GM18909 (cell line): ENCODE data around the gene MAN1C1.

Experiments used
- ATAC-seq: cut with Tn5 transposase; IDR thresholded peaks from one replicate; pipeline ENCODE4 v1.9.1; 2021; ENCODE audit warnings: mild to moderate bottlenecking; ENCODE audit not compliant: unreplicated experiment, poor library complexity

MAN1C1 gene

DNA sequence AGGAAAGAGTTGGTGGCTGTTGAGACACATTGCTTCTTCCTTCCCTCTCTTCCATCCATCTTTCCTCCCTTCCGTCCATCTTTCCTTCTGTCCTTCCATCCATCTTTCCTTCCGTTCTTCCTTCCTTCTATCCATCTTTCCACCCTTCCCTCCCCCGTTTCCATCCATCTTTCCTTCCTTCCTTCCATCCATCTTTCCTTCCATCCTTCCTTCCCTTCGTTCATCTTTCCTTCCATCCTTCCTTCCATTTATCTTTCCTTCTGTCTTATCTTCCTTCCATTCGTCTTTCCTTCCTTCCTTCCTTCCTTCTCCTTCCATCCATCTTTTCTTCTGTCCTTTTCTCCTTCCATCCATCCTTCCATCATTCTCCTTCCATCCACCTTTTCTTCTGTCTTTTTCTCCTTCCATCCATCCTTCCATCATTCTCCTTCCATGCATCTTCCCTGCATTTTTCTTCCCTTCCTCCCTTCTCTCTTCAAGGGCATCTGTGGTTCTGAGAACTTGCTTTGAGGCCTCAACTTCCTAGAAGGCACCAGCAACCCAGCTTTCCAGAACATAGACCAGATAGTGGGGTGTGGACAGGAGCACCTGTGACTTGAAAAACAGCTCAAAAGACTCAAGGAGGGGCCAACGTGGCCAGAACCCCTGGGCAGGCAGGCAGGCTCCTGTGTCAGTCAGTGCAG is 134.5 kb downstream of the MAN1C1 start:
- ATAC-seq: no peak

DNA sequence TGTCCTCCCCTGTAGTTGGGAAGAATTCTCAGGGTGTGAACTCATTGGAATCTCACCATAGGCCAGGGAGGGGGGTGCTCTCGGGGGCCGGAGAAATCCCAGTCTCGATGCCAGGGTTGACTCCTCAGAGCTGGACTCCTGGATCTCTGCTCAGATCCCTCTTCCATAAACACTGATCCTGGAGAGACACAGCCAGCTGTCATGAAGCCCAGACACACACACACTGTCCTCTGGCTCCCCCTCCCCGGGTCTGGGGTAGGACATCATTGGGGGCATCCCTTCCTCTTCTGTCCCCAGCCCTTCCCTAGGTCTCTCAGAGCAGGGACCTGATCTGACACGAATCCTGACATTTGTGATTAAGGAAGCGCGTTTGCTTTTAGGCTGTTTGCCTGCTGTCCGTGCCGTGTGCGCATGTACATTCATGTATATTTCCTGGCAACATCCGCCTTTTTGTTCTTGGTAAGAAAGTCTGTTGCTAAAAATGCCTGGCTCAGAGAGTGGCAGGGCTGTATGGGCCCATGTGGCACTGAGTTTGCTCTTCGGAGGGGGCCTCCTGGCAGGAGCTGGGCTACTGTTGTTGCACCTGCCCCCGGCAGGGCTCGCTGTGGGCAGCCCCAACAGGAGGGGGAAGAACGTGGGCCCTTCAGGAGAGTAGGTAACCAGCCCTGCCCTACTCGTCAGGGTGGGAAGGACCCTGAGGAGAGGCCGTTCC is 138.0 kb downstream of the MAN1C1 start:
- ATAC-seq: no peak

DNA sequence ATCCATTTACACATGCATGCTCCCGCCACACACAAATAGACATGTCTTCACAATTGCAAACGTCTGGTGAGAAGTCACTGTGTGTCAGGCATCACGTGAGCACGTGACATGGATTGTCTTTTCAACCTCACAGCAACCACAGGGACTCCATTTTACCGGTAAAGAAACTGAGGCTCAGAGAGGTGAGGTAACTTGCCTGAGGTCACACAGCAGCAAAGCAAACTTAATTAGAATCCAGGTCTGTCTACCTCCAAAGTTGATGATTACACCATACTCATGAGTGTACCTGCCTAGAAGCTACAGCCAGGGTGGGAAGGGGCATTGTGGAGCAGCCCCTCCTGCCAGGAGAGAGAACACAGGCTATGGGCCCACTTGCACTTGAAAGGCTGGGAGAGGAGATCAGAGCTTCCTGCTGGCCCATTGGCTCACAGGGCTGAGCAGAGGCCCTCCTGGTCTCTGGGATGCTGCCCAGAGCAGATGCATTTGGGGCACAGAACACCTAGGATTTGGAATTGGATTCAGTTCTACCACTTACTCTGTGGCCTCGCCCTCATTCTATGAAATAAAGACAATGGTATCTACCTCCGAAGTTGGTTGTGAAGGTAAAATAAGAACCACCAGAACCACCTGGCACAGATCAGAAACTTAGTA is 139.0 kb downstream of the MAN1C1 start:
- ATAC-seq: no peak

DNA sequence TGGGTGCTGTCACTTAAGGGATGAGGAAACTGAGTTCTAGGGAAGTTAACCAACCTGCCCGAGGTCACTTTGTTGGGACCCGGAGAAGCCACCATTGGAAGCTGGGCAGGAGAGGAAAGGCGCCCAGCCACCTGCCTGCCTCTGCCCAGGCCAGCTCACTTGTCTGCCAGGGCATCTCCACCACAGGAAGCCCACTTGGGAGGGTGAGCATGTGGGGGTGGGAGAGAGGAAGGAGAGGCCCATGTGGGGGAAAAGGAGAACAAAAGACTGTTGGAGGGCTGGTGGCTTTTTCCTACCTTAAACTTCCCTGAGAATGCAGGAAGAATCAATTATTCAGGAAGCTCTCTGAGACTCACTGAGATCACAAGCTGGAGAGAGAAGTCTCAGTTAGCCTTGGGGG is 139.6 kb downstream of the MAN1C1 start:
- no peak for ATAC-seq

DNA sequence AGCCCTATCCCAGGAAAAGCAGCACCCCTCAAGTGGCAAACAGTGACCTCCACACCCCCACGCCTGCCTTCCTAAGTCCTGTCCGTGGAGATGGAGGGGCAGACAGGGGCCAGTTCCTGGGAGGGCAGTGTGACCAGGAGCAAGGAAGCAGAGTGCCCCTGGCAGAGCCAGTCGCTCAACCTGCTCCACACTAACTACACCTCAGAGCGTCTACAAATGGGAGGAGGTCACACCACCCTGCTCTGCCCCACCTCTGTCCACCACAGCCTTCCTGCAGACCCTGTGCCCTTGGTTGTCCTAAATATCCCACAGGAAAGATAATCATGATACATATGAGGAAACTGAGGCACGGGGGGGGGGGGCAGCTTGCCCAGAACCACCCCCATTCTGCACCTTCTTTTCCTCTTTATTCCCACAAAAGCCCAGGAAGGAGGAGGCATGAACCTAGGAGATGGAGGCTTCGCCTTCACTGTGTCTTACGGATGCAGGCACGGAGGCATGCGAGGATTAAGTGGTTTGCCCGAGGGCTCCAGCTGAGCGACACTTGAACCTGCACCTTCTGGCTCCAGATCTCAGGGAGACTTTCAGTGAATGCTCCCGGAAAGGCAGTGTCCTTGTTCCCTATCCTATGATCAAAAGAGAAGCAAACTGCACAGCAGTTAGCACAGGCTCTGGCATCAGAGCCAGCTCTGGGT is 140.7 kb downstream of the MAN1C1 start:
- no peak for ATAC-seq

DNA sequence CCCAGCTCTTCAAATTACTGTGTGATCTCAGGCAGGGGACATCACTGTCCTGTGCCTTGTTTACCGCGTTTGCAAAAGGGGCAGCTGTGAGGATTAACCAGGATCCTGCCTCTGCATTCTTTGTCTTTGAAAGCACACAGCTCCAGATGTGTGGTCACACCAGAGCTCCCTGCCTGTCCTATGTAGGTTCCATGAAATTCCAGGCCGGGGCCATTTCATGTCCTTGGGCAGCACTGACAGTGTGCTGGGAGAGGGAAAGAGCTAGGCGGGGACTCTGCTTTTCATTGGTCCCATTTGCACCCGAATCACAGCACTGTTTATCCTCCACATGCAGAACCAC is 141.2 kb downstream of the MAN1C1 start:
- ATAC-seq: no peak

DNA sequence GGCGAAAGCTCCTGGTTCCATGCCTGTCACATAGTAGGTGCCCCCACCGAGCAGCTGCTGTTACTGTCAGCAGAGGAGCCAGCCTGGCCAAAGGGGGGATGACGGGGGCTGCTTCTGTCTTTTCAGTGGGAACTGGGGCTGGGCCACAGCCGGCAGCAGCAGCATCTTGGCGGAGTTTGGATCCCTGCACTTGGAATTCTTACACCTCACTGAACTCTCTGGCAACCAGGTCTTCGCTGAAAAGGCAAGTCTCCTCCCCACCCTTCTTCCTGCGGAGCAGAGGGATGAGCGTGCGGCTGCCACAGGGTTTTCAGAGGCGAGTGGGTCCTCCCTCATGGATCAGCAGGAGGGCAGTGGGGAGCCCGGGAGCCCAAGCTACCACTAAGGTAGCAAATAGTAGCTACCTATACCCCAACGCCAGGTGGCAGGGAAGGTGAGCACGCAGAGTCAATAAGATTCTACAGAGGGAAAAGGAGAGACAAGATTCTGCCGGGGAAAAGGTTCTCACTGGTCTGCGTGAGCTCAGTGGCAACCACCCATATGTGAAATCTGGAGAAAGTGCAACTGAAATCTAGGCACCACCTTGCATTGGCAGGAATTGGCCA is 142.0 kb downstream of the MAN1C1 start:
- ATAC-seq: no peak

DNA sequence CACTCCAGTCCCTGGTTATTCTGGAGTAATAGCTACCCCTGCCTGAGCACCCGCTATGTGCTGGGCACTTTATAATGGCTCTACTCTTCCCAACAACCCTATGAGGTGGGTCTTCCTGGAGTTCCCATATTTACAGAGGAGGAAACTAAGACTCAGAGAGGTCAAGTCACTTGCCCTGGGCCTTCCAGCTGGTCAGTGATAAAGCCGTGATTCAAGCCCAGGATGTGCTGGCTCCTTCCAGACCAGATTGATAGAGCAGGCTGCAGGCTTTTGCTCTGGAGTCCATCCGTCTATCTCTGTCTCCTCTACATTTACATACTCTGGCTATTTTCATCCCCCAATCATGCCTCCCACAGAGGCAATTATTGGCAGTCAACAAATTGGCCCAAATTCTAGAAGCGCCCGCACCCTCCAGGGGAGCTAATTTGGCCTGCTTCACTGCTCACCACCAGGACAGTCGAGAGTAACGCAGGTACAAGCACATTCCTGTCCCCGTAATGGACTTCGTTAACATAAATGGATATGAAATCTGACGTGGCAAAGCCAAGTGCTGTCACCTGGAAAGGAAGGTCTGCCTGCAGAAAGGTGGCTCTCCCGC is 143.6 kb downstream of the MAN1C1 start:
- ATAC-seq: no peak

DNA sequence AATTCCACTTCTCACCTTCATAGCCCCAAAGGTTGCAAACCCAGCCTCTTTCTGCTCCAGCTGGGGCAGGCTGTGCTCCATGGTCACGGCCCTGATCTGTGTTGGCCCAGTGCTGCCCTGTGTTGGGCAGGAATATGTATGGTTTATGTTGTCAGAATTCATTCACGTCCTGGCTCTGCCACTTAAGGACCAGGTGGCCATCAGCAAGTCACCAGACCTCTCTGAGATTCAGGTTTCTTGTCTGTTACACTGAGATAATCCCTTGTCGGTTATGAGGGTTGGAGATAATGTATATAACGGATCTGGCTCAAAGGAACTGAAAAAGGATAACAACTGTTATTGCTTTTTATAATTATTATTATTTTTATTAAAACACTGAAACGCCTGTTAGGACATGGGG is 144.3 kb downstream of the MAN1C1 start:
- no peak for ATAC-seq

DNA sequence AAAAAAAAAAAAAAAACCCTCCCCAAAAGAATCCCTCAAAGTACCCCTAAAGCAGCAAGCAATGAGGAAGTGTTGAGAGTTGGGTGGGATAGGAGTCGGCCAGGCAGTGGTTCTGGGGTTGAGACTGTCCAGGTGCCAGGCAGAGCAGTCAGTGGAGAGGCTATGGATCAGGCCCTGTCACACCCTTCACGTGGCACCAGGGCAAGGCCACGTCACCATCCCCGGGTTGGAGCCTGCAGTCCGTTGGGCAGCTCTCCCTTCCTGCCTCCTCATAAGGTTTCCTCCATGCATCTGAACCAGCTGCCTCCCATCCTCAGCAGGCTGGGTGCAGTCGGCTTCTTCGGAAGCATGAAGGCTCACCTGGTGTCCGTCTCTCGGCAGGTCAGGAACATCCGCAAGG is 146.9 kb downstream of the MAN1C1 start:
- no peak for ATAC-seq

DNA sequence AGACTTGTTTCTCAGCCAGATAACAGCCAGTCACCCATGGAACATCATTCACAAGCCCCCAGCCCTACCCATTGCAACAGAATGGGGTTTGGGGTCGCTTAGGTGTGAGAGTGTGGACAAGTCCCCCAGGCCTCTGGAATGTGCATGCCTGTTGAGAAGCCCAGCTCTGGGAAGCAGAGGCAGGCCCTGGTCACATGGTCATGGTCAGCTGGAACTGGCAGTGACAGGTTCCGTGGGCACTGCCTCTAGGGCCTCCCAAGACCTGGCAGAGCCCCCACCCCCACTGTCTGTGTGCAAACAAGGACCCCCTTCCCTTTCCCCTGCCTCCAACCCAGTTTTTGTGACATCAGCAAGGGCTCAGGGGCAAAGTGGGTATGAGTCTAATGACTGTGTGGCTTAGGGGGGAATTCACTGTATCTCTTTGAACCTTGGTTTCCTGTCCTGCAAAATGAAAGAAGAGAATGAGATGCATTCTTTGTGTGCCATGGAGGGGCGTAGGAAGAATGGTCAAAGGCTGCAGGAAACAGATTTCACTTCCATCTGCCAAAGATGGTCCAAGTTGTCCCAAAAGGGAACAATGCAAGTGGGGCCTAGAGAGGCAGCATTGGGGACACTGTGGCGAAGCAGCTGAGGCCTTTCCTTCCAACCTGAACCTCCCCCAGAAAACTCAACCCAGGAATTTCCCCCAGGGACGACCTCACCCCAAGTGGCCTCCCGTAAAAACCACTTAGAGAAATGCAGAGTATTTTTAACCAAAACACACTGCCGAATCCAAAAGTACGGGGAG is 148.7 kb downstream of the MAN1C1 start:
- no peak for ATAC-seq

DNA sequence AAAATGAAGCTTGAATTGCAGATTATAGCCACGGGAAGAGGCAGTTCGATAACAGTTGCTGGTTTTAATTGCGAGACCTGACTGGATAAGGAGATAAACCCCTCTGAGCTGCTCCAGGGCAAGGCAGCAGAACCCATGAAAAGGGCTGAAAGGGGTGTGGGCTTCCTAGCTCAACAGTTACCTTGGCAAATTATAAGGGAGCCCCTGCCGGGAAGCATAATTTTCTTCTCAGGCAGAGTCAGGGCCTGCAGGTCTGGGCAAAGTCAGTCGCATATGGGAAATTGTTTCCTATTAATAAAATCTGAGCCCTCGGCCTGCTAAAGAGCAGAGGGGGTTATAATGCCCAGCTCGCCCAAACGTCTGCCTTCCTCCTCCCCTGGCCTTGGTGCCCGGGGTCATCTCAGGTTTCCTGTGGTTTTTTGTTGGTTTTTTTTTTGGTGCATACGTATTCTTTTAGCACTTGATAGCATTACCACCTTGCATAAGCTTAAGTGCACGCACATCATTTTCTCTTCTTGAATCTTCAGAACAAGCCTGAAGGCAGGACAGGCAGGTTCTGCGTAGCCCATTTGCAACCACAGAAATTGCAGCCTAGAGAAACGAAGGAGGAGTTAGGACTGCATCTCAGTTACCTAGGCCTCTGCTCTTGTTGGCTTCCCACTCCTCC is 149.5 kb downstream of the MAN1C1 start:
- ATAC-seq: no peak

DNA sequence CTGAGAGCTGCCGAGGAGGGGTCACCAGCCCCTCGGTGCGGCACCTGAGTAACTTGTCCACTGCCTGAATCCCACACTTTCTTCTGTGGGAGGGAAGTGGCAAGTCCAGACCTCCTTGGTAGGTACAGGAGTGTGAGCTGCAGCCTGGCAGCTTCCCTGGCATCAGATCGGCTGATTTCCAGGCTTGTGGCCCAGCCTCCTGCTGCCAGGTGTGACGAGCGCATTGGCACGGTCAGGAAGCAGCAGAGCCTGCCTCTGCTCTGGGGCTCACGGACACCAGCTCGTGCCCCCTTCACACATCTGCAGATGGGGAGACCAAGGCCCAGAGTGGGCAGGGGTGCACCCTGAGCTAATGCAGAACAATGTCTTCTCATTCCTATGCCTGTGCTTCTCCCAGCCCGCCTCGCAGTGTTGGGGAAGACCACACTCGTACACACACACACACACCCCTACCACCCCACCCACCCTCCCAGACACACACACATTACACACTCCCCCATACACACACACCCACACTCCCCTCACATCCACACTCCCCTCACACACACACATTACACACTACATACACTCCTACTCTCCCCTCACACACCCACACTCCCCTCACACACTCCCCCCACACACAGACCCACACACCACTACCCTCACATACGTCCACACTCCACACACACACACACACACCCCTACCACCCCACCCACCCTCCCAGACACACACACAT is 150.3 kb downstream of the MAN1C1 start:
- no peak for ATAC-seq

DNA sequence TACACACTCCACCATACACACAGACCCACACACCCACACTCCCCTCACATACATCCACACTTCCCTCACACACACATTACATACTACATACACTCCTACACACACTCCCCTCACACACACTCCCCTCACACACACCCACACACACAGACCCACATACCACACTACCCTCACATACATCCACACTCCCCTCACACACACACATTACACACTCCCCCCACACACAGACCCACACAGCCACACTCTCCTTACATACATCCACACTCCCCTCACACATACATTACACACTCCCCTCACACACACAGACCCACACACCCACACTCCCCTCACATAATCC is 150.8 kb downstream of the MAN1C1 start:
- ATAC-seq: no peak

DNA sequence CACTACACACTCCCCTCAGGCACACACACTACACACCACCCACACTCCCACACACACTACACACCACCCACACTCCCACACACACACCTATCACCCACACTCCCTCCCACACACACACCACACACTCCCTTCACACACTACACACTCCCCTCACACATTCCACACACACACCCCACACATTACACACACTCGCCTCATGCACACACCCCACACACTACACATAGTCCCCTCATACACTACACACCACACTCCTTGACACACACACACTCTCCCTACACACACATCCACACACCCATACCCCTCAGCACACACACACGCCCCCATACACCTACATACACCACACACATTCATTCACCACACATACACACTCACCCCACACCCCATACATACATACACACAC is 152.4 kb downstream of the MAN1C1 start:
- no peak for ATAC-seq

DNA sequence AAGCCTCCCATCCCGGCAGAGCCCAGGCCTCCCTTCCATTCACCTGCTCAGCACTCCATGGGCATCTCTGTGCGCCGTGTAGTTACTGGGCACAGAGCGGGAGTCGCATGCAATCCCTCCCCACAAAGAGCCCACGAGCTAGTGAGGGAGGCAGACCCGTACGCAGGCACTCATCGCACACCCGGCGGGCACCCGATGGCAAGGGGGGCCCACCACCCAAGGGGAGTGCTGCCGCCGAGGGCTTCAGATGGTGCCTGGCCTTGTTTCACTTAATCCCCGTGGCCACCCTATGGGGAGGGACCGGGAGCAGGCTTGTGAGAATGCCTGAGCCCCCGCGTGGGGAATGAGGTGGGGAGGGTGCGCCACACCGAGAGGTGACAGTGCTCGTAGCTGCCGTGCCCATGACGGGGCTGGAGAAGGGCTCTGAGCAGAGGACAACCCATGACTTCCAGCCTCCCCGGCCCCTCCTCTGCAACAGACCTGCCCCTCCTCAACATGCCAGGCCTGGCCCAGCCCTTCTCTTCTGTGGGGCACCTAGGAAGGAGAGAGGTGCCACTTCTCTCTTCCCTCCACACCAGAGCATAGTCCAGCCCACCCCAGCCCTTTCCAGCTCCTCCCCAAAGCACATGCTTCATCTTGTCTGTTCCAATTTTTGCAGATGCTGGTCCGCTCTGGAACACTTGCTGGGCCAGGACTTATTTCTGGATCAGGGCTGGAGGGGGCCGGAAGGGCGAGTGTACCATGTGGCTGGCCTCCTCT is 153.2 kb downstream of the MAN1C1 start:
- no peak for ATAC-seq

DNA sequence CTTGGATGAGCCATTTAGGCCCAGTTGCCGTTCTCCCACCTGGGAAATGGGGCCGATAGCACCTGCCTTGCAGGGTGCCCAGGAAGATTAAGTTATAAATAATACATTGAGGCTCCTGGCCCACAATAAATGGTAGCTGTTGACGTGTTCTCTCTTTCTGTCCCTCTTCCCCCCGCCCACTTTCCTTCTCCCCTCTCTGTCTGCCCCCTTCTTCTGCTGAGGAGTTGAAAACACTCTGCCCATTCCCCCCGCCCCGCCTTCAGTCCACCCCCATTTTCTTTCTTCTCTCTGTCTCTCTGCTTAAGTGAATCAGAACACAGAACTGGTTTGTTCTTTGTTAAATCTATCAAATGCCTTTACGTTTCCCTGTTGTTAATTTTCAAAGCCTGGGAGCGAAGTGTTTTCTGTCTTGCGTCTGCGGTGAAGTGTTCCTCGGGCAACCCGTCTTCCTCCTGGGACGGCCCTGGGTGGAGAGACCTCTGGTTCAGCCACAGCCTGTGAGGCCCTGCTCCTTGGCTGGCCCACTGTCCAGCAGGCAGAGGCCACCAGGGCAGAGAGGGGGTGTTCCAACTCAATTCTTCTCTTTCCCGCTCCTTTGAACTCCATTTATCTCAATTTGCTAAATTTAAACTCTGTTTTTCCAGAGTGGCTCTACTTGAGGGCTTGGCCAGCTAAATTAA is 154.1 kb downstream of the MAN1C1 start:
- no peak for ATAC-seq
